ENCODE measurements around the gene TRPV4. TPM values are rescaled to one million over a fixed set of nuclear protein-coding genes. Genes with fewer than 3 reads are reported as not detected.

The TRPV4 gene
- total RNA-seq, 1 experiment from 2014 or later, result 0.44 TPM

DNA sequence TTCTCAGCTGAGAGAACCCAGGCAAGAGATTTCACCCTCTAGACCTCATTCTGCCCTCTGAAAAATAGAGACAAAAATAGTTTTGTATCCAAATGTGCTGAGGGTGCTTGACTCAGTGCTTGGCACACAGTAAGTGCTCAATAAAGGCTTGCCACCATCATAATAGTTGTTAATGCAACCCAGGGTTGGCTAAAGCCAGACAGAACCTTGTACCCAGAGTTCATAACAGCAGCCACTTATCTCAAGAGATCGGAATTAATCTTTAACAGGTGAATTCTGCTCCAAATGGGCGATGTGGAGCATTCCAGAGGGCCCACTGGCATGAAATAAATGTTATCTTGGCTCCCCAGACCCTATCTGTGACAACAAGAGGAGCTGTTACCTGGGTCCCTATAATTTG is 2.9 kb downstream of the TRPV4 start:
- no peak for TF ChIP-seq SIN3A (IDR thresholded peaks at IDR 0.05; ENCODE audit: borderline replicate concordance, insufficient read depth, low read depth, low read length)
- no peak for TF ChIP-seq TCF7L2 (IDR thresholded peaks at IDR 0.05; ENCODE audit: low read depth, low read length)
- no peak for TF ChIP-seq CTCF (IDR thresholded peaks at IDR 0.05)
- TF ChIP-seq, protein P1, sequence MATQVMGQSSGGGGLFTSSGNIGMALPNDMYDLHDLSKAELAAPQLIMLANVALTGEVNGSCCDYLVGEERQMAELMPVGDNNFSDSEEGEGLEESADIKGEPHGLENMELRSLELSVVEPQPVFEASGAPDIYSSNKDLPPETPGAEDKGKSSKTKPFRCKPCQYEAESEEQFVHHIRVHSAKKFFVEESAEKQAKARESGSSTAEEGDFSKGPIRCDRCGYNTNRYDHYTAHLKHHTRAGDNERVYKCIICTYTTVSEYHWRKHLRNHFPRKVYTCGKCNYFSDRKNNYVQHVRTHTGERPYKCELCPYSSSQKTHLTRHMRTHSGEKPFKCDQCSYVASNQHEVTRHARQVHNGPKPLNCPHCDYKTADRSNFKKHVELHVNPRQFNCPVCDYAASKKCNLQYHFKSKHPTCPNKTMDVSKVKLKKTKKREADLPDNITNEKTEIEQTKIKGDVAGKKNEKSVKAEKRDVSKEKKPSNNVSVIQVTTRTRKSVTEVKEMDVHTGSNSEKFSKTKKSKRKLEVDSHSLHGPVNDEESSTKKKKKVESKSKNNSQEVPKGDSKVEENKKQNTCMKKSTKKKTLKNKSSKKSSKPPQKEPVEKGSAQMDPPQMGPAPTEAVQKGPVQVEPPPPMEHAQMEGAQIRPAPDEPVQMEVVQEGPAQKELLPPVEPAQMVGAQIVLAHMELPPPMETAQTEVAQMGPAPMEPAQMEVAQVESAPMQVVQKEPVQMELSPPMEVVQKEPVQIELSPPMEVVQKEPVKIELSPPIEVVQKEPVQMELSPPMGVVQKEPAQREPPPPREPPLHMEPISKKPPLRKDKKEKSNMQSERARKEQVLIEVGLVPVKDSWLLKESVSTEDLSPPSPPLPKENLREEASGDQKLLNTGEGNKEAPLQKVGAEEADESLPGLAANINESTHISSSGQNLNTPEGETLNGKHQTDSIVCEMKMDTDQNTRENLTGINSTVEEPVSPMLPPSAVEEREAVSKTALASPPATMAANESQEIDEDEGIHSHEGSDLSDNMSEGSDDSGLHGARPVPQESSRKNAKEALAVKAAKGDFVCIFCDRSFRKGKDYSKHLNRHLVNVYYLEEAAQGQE (IDR thresholded peaks at IDR 0.05; ENCODE audit: insufficient read depth in 1 of 2, low read depth in 2 of 2, low read length in 1 of 2), result no peak
- no peak for TF ChIP-seq POLR2AphosphoS5 (IDR thresholded peaks at IDR 0.05; ENCODE audit: low read depth, low read length)
- POLR2A ChIA-PET, result no interaction called here
- no peaks in the 10 kb centered on the region for H3K27me3 ChIP-seq (ENCODE audit: control insufficient read depth, insufficient read depth, low read length)
- ATAC-seq, result no peak
- DNase-seq (ENCODE audit: low read depth, low spot score), result no peak
- no peaks in the 10 kb centered on the region for H3K9me3 ChIP-seq (ENCODE audit: control insufficient read depth, insufficient read depth, low read depth, low read length)
- no peaks in the 10 kb centered on the region for H3K4me1 ChIP-seq (ENCODE audit: control insufficient read depth, insufficient read depth, low read length)
- H3K4me3 ChIP-seq (ENCODE audit: low read depth in 2 of 2, low read length in 2 of 2), result no peak overlapping the region
- in situ Hi-C loops (cut with HindIII; ENCODE audit: low pct_unique_long_range_greater_than_20kb, low sequenced_read_pairs) (no loop called here), intact Hi-C loops (cut with micrococcal nuclease; ENCODE audit: unreplicated experiment) (no loop called here)
- H3K36me3 ChIP-seq (ENCODE audit: control insufficient read depth, insufficient read depth, low read length), result no peaks in the 10 kb centered on the region
- no peak overlapping the region for H3K27ac ChIP-seq (ENCODE audit: low read length)
- no TSS peak for BruUV-seq (replicated peaks)
- CTCF ChIA-PET, result no interaction called here

GRCh38 chr12:109829667-109830066 is 3.5 kb downstream of the TRPV4 start:
- no peak for ATAC-seq
- TF ChIP-seq, protein P1 (IDR thresholded peaks at IDR 0.05; ENCODE audit: insufficient read depth in 1 of 2, low read depth in 2 of 2, low read length in 1 of 2), result no peak
- TF ChIP-seq SIN3A (IDR thresholded peaks at IDR 0.05; ENCODE audit: borderline replicate concordance, insufficient read depth, low read depth, low read length) (no peak), CTCF (IDR thresholded peaks at IDR 0.05) (no peak), TCF7L2 (IDR thresholded peaks at IDR 0.05; ENCODE audit: low read depth, low read length) (no peak), POLR2AphosphoS5 (IDR thresholded peaks at IDR 0.05; ENCODE audit: low read depth, low read length) (no peak)
- ChIA-PET POLR2A (no interaction called here), CTCF (no interaction called here)
- in situ Hi-C loops (cut with HindIII; ENCODE audit: low pct_unique_long_range_greater_than_20kb, low sequenced_read_pairs) (no loop called here), intact Hi-C loops (cut with micrococcal nuclease; ENCODE audit: unreplicated experiment) (no loop called here)
- no peak for DNase-seq (ENCODE audit: low read depth, low spot score)
- no peak overlapping the region for H3K27ac ChIP-seq (ENCODE audit: low read length)
- H3K4me1 ChIP-seq (ENCODE audit: control insufficient read depth, insufficient read depth, low read length), result no peaks in the 10 kb centered on the region
- no TSS peak for BruUV-seq (replicated peaks)
- no peaks in the 10 kb centered on the region for H3K9me3 ChIP-seq (ENCODE audit: control insufficient read depth, insufficient read depth, low read depth, low read length)
- H3K4me3 ChIP-seq (ENCODE audit: low read depth in 2 of 2, low read length in 2 of 2), result no peak overlapping the region
- H3K27me3 ChIP-seq (ENCODE audit: control insufficient read depth, insufficient read depth, low read length), result no peaks in the 10 kb centered on the region
- H3K36me3 ChIP-seq (ENCODE audit: control insufficient read depth, insufficient read depth, low read length), result no peaks in the 10 kb centered on the region

Measured in Panc1 (cell line).